ENCODE data around the gene PACS2.

- TF ChIP-seq, protein P1, sequence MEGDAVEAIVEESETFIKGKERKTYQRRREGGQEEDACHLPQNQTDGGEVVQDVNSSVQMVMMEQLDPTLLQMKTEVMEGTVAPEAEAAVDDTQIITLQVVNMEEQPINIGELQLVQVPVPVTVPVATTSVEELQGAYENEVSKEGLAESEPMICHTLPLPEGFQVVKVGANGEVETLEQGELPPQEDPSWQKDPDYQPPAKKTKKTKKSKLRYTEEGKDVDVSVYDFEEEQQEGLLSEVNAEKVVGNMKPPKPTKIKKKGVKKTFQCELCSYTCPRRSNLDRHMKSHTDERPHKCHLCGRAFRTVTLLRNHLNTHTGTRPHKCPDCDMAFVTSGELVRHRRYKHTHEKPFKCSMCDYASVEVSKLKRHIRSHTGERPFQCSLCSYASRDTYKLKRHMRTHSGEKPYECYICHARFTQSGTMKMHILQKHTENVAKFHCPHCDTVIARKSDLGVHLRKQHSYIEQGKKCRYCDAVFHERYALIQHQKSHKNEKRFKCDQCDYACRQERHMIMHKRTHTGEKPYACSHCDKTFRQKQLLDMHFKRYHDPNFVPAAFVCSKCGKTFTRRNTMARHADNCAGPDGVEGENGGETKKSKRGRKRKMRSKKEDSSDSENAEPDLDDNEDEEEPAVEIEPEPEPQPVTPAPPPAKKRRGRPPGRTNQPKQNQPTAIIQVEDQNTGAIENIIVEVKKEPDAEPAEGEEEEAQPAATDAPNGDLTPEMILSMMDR (IDR thresholded peaks at IDR 0.05; ENCODE audit: extremely low read depth in 1 of 2, insufficient read depth in 1 of 2, low read depth in 1 of 2, low read length in 2 of 2): no peak
- no peak for TF ChIP-seq FOS (IDR thresholded peaks at IDR 0.05; ENCODE audit: borderline replicate concordance, insufficient read depth, low read length)
- TF ChIP-seq EZH2 (IDR thresholded peaks at IDR 0.05; ENCODE audit: borderline replicate concordance, low read depth, low read length, severe bottlenecking): no peak
- TF ChIP-seq POLR2AphosphoS5 (IDR thresholded peaks at IDR 0.05; ENCODE audit: insufficient read depth, low read depth, low read length): no peak
- TF ChIP-seq POLR2A (IDR thresholded peaks at IDR 0.05; ENCODE audit: low read depth, low read length): no peak
- TF ChIP-seq, protein P2, sequence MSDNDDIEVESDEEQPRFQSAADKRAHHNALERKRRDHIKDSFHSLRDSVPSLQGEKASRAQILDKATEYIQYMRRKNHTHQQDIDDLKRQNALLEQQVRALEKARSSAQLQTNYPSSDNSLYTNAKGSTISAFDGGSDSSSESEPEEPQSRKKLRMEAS (IDR thresholded peaks at IDR 0.05; ENCODE audit: insufficient read depth, insufficient read length): no peak
- no peak for TF ChIP-seq MYC (IDR thresholded peaks at IDR 0.05; ENCODE audit: low read depth, low read length)
- TF ChIP-seq JUN (IDR thresholded peaks at IDR 0.05; ENCODE audit: borderline replicate concordance, insufficient read depth, insufficient read length, low read depth): no peak
Observed at GRCh38 chr14:105387530-105387922, 73.0 kb downstream of the PACS2 start.
